Activated gamma-delta T cell treated with Interleukin-2 at 50 U/mL for 16 hours (primary cell): Measurements from ENCODE around the gene MCC.

ENCODE experiments used
- DNase-seq: peaks from one replicate; pipeline ENCODE4 v3.0.0-alpha.2; 2020

The MCC gene

DNA sequence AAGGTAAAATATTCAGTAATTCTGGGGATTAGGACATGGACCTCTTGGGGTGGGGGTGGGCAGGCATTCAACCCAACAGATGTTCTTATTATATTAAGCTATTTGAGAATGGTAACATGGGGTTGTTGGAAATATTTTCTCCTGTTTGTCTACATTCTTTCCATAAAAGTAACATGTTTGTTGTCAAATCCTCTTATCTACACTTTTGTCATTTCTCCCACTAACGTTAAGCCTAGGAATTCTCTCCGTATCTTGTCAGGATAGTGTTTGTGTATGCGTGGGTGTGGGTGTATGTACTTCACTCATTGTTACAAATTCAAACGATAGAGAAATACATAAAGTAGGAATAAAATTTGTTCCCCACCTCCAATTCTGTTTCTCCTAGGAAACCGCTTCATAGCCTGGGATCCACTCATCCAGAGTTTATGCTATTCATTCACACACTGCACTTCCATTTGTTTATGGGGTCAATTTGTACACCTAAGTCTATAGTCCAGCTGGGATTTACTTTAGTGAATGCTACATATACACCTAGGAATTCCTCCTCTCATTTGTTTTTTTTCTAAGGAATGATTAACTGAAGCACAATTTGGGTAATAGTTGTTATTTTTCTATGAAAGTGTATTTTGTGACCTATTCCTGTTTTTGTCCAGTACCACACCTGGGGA, 294.8 kb downstream of the MCC start:
- no peak for DNase-seq

DNA sequence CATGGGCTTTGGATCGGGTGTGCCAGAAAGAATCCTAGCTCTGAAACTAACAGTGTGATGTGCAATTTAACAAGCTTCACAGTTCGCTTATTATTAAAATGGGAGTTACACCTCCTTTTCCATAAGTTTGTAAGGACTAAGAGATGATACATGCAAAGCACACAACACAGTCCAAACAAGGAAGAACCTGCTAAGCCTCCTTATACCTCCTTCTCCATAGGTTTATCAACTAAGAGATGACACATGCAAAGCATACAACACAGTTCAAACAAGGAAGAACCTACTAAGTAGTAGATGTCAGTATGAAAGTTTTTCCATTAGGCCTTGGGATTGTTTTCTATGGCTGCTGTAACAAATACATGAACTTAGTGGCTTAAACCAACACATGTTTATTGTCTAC, 295.7 kb downstream of the MCC start:
- no peak for DNase-seq

DNA sequence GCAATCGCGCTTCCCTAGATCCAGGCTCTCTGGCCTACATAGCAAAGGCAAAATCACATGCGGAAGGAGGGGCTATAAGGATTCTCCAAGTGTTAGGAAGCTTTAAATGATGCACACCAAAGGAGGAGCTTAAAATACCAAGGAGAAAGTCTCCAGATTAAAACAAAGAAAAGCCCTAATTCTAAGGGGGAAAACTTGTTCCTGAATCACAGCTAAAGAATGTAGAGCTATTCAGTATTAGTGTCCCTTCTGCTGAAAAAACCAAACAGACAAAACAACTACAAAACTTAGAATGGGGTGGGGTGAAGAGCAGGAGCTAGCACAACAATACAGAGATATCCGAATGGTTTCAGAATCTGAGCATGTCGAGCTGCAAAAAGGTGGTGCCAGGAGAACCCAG, 297.9 kb downstream of the MCC start:
- DNase-seq = no peak

DNA sequence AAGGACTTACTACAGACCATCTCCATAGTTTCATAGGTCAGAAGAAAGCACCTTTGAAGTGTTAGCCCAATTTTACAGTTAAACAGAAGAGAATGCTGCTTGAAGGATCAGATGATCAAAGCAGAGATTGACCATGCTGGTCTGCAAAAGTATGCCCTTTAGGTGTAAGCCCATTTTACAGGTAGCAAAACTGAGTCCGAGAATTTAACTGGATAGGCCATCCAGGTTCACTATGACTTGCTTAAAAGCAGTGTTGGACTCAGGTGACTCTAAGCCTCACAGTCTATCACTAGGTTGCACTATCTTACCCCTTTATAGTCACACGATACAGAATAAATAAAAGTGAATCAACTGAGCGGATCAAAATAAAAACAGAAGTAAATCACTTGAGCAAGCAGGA, 299.0 kb downstream of the MCC start:
- no peak for DNase-seq

DNA sequence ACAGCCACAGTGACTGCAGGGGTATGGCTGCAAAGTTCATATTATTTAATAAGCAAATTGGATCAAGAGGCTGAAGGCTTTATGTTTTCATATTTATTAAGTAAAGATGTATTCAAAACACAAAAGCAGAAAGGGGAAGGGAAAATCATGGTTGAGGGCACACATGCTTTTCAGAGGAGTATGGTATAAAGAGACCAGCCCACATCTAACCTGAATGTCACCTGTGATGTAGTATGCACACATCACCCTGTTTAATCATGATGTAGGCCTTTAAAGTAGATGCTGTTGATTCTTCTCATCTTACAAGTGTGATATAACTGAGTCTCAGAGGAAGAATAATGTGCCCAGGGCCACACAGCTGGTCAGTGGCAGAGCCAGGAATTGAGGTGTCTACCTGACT, 299.8 kb downstream of the MCC start:
- DNase-seq = no peak

DNA sequence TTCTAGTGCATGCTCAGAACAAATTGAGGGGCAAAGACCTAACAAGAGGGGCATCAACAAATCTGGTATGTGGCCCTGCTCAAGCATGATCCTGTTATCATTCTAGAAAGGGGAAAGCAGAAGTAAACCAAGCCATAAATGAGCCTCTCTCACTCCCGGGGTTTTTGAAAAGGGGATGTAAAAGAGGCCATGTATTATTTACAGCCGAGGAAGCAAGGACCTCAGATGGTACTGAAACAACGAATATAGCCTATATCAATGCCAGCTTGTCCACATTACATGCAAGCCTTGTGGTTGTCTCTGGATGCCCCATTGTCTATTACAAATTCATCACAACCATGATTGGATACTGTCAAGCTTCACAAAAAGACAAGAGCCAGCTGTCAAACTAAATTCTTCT, 300.3 kb downstream of the MCC start:
- DNase-seq = no peak

DNA sequence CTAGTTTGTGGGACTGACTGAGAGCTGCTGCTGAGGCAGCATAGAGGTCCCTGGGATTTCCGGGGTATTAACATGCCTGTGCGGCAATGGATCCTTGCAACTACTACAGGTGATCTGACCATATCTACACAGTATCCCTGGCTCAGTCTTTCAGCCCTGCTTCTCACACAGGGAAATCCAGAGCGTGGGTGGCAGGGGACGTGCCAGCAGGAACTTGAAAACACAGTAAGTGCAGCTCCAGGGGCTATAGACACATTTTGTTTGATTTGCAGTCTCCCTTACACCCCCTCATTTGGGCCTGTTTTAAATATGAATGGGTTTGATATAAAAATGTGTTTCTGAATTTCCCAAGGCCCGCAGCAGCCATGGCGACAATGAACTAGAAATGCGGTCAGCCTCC, 302.2 kb downstream of the MCC start:
- no peak for DNase-seq

DNA sequence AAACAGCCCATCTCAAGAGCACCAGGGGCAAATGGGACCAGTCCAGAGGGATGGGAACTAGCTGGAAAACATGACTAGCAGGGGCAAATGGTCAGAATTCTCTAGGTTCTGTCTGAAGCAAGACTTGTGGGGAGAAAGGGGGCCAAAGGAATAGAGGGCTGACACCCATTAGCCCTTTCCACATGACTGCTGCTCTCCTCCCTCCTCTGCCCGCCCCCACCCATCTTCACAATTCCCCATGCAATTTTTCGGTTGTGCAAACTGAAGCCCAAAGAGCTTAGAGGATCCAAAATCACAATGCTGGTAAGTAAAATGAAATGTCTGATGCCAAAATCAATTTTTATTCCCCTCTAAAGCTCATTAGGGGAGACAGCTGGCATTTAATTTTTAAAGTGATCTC, 304.6 kb downstream of the MCC start:
- no peak for DNase-seq

DNA sequence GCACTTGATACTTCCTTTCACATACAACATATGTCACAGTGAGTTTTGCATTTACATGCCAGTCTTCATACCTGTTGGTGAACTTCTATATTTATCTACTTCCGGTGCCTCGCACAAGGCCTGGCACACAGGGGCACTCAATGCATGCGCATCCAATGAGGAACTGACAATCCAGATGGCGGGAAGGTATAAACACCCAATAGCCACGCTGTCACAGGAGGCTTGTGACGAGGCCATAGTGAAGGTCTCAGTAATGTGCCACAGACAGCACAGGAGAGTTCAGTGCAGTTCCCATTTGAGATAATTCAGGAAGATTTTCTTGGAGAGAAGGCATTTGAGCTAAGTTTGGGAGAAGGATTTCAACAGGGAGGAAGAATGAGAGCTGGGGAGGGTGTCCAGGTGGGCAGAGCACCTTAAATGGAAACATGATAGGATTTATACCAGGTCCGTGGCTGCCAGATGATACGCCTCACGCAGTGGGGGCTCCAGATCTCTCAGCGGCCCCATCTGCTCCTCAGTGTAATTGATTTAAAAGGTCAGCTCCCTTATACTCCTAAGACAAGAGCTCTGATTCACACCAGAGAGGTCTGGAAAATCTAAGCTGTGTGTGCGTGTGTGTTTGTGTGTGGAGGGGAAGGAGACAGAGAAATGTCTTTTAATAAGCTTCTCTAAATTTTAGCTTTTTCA, 305.5 kb downstream of the MCC start:
- no peak for DNase-seq

DNA sequence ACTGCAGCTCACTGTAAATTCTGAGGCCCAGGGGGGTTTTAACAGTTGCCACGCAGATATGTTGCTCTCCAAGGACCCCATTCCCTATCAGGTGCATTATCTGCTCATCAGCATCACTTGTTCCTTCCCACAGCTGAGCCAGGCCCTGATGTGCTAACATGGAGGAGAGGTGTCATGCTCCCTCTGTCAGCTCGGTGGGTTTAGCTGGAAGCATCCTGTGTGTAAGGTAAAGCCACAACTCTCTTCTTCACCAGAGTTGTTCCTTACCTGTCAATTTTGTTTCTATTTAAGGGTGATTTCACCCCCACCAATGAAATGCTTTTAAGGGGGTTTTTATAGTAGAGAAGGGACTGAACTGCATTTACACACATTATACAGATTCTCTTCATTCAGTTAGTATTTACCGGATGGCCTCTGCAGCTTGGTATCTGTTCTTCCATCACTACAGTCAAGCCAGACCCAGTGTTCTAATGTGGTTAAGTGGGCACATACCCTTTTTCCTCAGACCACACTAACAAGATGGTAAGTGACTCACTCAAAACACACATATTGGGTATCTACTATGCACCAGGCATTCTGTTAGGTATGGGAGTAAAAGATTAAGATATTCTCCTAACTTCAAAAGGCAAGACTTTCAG, 306.3 kb downstream of the MCC start:
- no peak for DNase-seq

DNA sequence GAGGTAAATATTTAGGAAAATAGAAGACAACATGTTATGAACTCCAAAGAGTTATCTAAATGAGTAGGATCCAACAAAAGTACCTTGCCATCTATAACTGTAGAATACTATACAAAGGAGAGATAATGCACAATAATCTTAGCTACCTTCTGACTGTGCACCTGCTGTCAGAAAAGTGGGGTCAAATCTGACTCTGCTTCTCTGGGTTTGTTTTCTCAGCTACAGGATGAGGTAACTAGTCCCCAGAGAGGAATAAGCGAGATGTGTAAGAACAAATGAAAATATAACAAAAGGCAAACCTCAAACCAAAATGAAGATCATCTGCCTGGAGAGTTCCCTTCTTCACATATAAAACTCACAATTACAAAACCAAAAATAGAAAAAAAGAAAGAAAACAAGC, 306.8 kb downstream of the MCC start:
- DNase-seq = no peak

DNA sequence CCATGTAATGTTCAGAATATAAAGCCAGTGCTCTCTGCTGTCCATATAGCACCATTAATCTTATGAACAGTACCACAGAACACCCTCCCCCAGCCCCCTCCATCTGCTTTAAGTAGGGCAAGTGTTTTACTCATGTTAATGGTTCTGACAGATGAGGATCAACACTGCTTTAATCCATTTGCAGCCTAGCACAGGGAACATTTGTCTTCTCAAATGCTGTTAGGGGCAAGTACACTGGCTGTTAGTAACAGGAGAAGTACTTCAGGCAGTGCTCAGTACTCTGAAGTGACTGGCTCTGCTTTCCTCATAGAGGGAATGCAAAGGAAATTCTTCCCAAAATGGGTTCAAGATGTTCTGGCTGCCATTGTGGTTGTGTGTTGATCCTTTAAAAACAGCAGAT, 309.1 kb downstream of the MCC start:
- DNase-seq = no peak

DNA sequence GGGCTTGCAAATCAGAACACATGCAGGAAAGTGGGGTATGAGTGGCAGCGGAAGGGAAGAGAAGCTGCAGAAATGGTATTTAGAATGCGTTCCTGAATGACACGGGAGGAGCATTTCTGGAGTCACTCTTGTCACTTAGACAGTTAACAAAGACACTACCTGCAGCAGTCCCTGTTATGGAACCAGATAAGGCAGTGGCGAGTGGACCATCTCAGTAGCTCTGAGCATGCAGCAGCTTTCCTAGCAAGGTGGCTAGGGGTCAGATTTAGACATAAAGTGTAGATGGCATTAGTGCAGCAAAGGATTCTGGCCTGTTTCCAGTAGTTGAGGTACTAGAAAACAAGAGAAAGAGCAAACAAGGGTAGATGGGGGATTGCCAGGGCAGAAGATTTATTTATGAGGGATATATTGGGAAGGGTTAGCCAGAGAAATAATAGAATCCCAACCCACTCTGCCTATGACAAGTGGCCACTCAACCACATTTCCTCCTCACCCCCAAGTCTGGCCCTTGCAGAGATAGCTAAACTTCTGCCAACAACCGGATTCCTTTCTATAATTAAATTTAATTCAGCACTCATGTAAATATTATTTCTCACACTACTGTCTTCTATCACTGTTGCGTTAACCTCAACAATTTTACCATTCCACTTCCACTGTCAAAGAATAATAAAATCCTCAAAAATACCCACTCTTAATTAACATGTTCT, 310.0 kb downstream of the MCC start:
- no peak for DNase-seq

DNA sequence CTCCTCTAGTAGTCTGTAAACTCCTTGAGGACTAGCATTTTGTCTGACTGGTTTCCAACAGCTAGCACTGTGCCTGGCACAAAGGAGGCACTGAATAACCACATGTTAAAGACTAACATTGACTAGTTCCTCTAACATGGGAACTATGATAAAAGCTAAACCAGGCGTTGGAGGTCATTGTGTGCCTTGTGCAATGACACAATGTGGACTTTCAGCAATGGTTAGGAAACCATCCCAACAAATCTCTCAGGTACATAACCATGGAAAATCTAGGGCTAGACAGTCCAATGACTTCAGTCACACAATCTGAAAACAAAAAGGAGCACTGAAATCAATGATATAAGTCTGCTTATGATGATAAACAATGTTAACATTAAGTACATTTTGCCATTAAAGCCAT, 311.0 kb downstream of the MCC start:
- no peak for DNase-seq

DNA sequence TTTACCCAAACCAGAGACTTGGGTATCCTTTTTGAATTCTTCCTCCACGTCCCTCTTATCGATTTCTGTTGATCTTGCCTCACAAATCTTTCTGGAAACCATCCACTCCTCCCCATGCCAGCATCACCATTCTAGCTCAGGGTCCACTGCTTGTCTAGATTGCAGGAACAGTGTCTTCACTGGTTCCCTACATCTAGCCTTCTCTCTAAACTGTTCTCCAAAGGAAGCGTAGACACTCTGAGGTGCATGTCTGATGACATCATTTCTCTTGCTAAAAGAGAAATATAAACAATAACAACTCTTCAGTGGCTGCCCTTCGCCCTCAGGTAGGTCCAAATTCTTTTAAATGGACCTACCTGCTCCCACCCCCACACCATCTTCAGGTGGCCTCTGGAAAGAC, 311.5 kb downstream of the MCC start:
- no peak for DNase-seq

DNA sequence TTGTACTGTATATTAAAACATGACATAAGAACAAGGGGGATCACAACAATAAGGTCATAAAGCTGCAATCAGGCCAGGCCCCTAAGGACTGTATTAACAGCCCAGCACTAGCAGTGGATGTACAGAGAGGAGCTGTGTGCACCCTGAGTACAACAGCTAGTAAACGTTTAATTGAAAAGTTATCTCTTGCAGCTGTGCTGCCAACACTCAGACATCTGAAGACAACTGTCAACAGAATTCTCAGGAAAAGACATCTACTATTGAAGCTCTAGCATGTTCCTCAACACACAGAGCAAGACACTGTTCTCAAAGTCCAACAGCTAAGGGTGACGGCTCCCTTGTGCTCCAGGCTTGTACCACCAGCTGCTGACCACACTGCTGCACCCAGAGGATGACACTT, 312.1 kb downstream of the MCC start:
- no peak for DNase-seq

DNA sequence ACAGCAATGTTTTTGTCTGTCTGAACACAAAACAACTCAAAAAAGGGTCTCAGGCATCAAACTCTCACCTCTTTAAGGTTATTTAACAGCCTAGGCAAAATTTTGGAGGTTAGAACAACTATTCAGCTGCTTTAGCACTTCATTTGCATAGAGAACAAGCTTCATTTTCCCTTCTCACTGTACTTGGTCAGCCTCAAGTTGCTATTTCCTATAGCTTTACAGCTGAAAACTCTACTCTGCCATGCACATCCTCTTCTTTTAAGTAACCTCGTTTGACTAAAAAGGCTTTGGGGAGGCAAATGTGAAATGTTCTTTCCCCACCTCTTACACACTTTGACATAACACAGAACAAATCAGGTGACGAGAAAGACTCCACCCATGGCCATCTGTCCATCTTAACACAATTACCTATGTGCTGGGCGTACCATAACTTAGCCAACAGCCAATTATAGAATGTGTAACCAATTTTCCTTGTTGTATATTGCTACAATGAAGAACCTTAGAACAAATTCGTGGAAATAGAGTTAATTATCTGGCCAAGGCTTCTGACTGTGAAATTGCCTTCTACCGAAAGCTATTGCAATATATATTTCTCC, 315.9 kb downstream of the MCC start:
- DNase-seq = no peak

DNA sequence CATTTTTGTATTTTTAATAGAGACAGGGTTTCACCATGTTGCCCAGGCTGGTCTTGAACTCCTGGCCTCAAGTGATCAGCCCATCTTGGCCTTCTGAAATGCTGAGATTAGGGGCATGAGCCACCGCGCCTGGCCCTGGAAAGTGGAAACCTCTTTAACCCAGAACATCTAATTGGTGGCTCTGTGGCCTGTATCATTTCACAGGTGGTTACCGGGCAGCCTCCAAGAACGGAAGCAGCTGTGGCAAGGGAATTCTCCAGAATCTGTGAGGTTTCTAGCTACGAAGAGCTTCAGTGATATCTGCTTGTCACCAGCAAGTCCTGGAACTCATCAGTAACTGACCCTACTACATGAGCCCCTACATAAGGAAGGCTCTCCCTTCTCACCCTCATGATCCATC, 316.7 kb downstream of the MCC start:
- DNase-seq = no peak

DNA sequence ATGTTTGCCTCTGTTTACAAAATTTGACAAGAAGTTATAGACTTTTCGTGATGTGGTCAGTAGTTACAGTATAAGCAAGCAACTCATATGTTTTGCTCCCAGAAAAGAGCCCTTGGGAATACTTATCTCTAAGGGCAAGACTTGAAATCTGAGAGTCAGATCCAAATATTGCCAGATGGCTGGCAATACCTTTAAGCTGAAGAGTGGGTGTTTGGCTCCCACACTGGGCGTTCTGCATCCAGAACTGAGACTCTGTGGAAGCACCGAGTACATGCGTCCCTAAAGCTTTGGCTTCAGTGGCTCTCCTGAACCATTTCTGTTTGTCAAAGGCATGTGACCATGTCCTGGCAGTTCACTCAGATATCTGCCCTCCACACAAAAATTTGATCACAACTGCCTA, 317.5 kb downstream of the MCC start:
- DNase-seq = no peak

DNA sequence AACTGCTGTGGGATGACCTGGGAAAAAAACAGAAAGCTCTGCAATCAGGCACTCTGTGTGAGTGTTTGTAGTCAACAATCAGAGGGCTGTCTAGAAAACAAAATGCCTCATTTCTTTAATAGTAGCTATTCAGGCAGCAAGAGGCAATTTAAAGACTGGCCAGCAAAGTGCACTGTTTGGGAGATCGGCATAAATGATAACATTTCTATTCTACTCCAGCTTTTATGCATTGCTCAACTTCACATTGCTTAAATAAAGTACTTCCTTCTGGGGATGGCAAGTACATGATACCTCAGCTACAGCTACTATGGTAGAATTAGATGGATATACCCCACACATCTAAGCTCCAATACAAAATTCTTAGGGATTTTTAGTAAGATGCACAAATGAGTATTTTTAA, 318.5 kb downstream of the MCC start:
- no peak for DNase-seq

DNA sequence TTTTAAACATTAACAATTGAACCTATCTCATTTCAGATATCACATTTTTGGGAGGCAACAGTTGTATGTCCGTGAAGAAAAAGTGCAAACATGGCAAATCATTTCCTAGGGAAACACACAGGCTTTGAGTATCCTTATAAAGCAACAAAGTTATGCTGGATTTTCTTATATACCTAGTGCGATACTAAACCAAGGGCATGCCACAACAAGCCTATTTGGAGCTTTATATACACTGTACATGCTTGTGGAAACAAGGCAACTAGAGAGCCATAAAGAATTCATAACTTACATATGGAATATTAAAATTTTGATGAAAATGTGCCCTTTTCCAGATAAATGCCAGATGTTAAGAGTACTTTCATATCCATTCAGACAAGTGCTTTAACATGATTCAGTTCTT, 320.3 kb downstream of the MCC start:
- no peak for DNase-seq

DNA sequence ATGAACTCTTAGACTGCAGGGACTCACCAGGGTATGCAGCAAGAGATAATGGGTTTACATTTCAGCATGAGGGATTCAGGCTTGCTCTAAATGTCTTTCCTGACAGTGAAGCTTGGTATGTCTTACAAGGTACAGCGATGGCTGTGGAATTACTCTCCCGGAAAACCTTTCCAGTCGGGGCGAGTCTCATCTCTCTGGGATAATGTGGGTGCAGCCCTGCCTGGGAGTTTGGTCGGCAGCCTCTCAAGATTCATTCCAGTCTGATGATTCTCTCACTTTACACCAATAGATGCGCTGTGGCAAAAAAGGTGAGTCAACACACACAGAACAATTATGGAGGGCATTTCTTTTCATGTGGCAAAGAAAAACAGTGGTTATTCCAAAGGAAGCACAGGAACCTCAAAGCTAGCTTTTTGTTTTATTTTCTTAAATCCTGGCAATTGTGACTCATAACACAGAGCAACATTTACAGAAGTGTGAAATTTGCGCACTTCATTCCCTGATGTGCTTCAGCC, 321.3 kb downstream of the MCC start:
- DNase-seq = no peak

DNA sequence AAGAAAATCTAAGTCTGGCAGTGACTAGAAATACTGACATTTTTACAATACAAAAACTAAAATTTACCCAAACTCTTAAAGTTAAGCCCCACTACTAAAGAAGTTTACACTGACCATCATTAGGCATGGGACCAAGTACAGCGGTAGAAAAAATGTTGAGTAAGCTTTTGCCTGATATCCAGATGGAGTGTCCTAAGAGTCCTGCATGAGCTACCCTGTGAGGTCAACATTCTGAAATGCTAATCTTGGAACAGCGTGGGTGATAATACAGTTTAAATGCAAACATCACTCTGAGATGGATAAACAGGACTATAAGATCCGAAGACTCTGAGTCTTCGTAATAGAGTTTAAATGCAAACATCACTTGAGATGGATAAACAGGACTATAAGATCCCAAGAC, 322.0 kb downstream of the MCC start:
- DNase-seq = no peak
